NCI-H748 (cell line): ENCODE measurements around the gene JAZF1.
A peak's percentile ranks its signal among the peaks of the same experiment; 100 is the strongest.

ENCODE experiments used
- DNase-seq: peaks from one replicate; lab custom pipeline; 2025; ENCODE audit not compliant: unreplicated experiment; lab: John Stamatoyannopoulos, UW

Gene JAZF1

DNA sequence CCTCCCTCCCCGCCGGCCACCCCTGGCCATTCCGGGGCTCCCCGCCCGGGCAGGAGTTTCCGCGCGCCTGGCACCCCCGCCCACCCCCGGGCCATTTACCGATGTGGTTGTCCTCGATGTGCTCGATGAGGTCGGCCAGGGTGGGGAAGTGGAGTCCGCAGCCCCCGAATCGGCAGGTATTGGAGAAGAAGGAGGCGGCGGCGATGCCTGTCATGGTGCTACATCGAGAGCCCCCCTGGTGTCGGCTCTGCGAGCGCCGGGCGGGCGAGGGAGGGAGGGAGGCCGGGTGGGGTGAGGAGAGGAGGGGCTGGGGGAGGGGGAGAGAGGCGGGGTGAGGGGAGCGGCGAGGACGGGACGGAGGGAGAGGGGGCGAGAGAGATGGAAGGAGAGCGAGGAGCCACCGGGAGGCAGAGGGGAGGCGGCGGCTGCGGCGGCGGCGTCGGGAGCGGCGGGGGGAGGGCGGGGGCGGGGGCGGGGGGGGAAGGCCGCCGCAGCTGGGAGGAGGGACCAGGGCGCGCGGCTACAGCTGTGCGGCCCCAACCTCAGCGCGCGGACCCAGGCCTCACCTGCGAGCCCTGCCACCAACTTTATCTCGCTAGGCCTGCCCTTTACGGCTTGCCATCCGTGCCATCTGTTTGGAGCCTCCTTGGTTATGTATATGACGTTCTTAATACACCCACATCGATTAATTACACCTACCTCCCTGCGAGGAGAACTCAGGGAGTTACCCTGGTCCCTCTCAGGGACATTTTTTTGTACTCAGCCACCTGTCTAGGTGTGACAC, at the start of gene JAZF1:
Gene JAZF1 (minus strand): TSS at position 432 of the 784 bp plus-strand sequence.
- peak; percentile 85 for DNase-seq

GRCh38 chr7:28230261-28230660, 49.7 kb upstream of the JAZF1 start:
- DNase-seq, result no peak

- DNase-seq, result no peak
These were observed 47.8 kb upstream of the JAZF1 start for GRCh38 chr7:28228396-28228795.

- no peak for DNase-seq
These were observed 45.4 kb upstream of the JAZF1 start for GRCh38 chr7:28226003-28226402.

DNA sequence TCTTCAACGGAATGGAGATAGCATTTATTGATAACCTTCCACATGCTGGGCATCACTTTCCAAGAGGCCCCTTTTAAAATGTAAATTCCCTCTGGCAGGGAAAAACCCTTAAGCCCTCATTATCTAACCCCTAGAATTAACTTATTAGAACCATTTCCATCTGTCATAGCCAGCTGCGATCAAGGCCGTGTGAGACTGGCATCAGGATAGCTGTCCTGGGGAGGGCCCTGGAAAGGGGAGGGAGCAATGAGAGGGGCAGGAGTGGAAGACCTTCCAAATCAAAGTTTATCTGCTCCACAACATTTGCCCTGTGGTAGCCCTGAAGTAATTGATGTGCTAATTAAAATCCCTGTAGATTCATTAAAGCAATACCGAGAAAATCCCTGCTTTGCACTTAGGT, 45.0 kb upstream of the JAZF1 start:
- no peak for DNase-seq

DNA sequence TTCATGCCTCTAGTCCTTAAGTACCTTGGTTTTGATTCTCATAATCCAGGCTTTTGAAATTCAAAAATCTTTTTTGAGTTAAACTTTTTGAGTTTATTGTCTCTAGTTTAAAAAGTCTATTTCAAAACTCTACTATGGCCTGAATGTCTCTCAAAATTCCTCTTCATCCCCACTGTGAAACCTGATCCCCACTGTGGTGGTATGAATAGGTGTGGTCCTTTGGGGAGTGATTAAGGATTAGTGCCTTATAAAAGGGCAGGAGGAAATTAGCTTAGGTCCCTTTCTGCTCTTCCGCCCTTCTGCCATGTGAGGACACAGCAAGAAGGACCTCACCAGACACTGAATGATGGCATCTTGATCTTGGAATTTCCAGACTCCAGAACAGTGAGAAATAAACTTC, 44.1 kb upstream of the JAZF1 start:
- DNase-seq, result no peak

- DNase-seq, result no peak
These were observed 43.6 kb upstream of the JAZF1 start for GRCh38 chr7:28224172-28224571.

GRCh38 chr7:28222636-28223035, 42.0 kb upstream of the JAZF1 start:
- DNase-seq, result no peak

DNA sequence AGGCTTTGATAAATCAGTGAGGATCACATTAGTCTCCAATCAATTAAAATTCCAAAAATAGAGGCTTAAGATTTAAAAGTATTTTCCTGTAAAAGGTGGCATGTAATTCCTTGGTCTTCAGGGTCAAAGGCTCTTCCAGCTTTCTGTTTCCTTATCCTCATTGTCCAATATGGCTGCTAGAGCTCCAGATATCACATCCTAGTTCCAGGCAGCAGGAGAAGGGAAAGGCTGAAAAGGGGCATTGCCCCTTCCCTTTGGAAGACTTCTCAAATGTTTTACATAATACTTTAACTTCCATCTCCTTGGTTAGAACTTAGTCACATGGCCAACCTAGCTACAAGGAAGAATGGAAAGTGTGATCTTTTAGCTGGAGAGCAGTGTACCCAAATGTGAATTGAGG, 39.2 kb upstream of the JAZF1 start:
- DNase-seq, result no peak

- DNase-seq, result no peak
These were observed 36.5 kb upstream of the JAZF1 start for GRCh38 chr7:28217143-28217542.

- no peak for DNase-seq
These were observed 30.4 kb upstream of the JAZF1 start for GRCh38 chr7:28211006-28211405.

GRCh38 chr7:28208506-28208905, 27.9 kb upstream of the JAZF1 start:
- DNase-seq, result no peak

GRCh38 chr7:28207486-28208158, 27.0 kb upstream of the JAZF1 start:
- DNase-seq, result no peak

DNA sequence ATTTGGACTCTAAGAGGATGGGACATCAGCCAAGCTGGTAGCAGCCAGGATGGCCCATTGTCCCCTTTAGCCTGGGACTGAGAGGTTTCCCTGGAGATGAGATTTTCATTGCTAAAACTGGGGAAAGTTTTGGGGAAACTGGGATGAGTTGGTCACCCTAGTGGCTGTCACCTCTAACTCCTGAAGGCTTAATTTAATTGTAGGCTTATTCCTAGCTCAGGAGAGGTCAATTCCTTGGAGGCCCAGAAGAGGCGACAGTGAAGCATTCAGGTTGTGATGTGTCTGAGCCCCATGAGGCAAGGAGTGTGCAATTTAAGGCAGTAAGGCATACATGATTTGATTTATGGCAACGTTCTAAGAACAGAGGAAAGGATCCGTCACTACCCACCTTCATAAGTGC, 24.9 kb upstream of the JAZF1 start:
- DNase-seq, result no peak

- DNase-seq, result no peak
These were observed 23.1 kb upstream of the JAZF1 start for GRCh38 chr7:28203508-28204240.

DNA sequence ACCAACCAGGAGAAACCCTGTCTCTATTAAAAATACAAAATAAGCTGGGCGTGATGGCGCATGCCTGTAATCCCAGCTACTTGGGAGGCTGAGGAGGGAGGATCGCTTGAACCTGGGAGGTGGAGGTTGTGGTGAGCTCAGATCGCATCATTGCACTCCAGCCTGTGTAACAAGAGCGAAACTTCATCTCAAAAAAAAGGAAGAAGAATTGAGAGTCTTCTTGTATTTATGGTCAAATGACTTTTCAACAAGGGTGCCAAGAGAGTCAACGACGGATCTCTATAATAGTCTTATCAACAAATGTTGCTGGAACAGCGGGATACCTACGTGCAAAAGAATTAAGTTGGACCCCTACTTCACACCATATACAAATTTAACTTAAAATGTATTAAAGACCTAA, 21.6 kb upstream of the JAZF1 start:
- no peak for DNase-seq

DNA sequence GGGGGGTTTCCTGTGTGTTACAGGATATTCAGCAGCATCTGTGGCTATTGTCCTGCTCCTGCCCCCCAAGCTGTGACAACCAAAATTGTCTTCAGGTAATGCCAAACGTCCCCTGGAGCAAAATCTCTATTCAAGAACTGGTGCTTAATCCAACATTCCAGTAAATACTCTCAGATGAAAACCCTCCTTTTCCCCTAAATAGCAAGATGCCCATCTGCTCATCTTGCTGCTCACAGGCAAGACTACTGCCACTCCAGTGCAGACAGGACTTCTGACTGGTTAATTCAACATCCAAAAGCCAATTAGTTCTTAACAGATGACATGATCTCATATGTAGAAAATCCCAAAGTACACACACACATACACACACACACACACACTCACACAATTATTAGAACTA, 20.5 kb upstream of the JAZF1 start:
- no peak for DNase-seq

- no peak for DNase-seq
These were observed 20.0 kb upstream of the JAZF1 start for GRCh38 chr7:28200598-28200997.

- DNase-seq, result no peak
These were observed 18.5 kb upstream of the JAZF1 start for GRCh38 chr7:28199021-28199510.

DNA sequence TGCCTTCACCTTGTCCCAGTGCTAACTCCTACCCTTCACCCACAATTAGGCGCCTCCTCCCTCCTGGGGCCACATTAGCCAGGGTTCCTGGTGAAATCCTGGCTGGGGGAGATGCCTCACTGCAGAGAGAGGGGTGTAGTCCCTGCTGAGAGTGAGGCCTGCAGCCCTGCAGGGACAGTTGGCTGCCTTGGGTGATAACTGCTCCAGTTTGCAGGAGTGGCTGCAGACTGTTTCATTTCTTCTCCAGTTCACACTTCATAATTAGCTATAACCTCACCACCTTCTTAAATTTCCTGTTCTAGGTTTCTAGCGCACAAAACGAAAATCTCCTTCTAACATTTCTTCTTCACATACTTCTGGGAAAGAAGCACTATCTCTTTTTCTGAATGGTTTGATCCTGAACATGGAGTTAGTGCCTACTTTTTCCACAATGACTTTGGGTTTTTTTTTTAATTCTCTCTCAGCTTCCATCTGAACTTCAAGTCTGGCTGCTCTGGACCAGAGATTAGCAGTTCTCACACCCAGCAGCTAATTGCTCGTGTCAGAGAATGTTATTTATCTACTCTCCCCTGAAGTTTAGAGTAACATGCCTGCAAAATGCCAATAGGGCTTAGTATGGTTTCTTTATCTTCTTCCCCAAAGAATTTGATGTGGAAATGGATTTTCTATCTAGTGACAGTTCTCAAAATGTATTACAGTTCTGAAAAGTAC, 15.5 kb upstream of the JAZF1 start:
- DNase-seq, result no peak
